B cell (primary cell): ENCODE results near the gene RADX.

Experiments
- EZH2 ChIP-seq: IDR thresholded peaks from 2 replicates; pipeline ENCODE4 v1.6.1; 2012; ENCODE audit warnings: borderline replicate concordance, low read depth, mild to moderate bottlenecking, moderate library complexity, low read length; ENCODE audit not compliant: insufficient read depth, poor library complexity, severe bottlenecking
- TF ChIP-seq, protein P1 (sequence below): fragments of 200-600 bp; IDR thresholded peaks from one replicate; pipeline ENCODE4 v1.8.0; 2022; ENCODE audit warnings: antibody characterized with exemption, mild to moderate bottlenecking

- TF ChIP-seq, protein P1, sequence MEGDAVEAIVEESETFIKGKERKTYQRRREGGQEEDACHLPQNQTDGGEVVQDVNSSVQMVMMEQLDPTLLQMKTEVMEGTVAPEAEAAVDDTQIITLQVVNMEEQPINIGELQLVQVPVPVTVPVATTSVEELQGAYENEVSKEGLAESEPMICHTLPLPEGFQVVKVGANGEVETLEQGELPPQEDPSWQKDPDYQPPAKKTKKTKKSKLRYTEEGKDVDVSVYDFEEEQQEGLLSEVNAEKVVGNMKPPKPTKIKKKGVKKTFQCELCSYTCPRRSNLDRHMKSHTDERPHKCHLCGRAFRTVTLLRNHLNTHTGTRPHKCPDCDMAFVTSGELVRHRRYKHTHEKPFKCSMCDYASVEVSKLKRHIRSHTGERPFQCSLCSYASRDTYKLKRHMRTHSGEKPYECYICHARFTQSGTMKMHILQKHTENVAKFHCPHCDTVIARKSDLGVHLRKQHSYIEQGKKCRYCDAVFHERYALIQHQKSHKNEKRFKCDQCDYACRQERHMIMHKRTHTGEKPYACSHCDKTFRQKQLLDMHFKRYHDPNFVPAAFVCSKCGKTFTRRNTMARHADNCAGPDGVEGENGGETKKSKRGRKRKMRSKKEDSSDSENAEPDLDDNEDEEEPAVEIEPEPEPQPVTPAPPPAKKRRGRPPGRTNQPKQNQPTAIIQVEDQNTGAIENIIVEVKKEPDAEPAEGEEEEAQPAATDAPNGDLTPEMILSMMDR = no peak
- no peak for TF ChIP-seq EZH2
Observed at GRCh38 chrX:106692425-106693065, 80.8 kb downstream of the RADX start.
